HG03354 (cell line): ENCODE results near the gene PTPRN.
A peak's percentile ranks its signal among the peaks of the same experiment; 100 is the strongest.
"Not testable (repeated sequence)": the region's sequence is repeated elsewhere in the genome, so short reads cannot be mapped to it uniquely, and the experiment has no call there.

Experiments used
- ATAC-seq: cut with Tn5 transposase; IDR thresholded peaks from one replicate; pipeline ENCODE4 v1.9.1; 2021; ENCODE audit warnings: mild to moderate bottlenecking; ENCODE audit not compliant: unreplicated experiment, poor library complexity, severe bottlenecking

The PTPRN gene

GRCh38 chr2:219289537-219290361 lies 19.5 kb downstream of the PTPRN start:
- no peak for ATAC-seq

- no peak for ATAC-seq
Measured at GRCh38 chr2:219289195-219289536, 20.0 kb downstream of the PTPRN start.

- no peak for ATAC-seq
Measured at GRCh38 chr2:219287580-219288265, 21.5 kb downstream of the PTPRN start.

GRCh38 chr2:219287116-219287440 lies 22.1 kb downstream of the PTPRN start:
- ATAC-seq: not testable (repeated sequence)

- ATAC-seq: no peak
Measured at GRCh38 chr2:219286436-219287115, 22.6 kb downstream of the PTPRN start.

- ATAC-seq: no peak
Measured at GRCh38 chr2:219285894-219286425, 23.2 kb downstream of the PTPRN start.

- ATAC-seq: no peak
Measured at GRCh38 chr2:219285373-219285735, 23.8 kb downstream of the PTPRN start.

- no peak for ATAC-seq
Measured at GRCh38 chr2:219284501-219285372, 24.5 kb downstream of the PTPRN start.

GRCh38 chr2:219282943-219283581 lies 26.1 kb downstream of the PTPRN start:
- no peak for ATAC-seq

GRCh38 chr2:219282375-219282774 lies 26.8 kb downstream of the PTPRN start:
- ATAC-seq: no peak

GRCh38 chr2:219281588-219281987 lies 27.6 kb downstream of the PTPRN start:
- ATAC-seq: no peak

- ATAC-seq: no peak
Measured at GRCh38 chr2:219280651-219281050, 28.6 kb downstream of the PTPRN start.

GRCh38 chr2:219279916-219280516 lies 29.2 kb downstream of the PTPRN start:
- ATAC-seq: no peak

- peak; percentile 83 for ATAC-seq
Measured at GRCh38 chr2:219279151-219279915, 29.9 kb downstream of the PTPRN start, which contains the start of gene DNAJB2. Gene DNAJB2 (plus strand): TSS chr2:219279366. CDS start chr2:219279834, 468 bp downstream.

GRCh38 chr2:219278655-219279150 lies 30.5 kb downstream of the PTPRN start:
- ATAC-seq: no peak

- ATAC-seq: peak; percentile 25
Measured at GRCh38 chr2:219277703-219278654, 31.2 kb downstream of the PTPRN start.
